Upper lobe of left lung (tissue), 4 donors: ENCODE data around the gene CSNK2A2.

Experiments used
- CTCF ChIP-seq, 6 experiments: fragments of 450-650 bp in 4 of 6; fragments of 200-600 bp in 2 of 6; sonication (generic) in 2 of 6; IDR thresholded peaks; one replicate each; pipeline ENCODE4 v1.5.1; 2016 to 2019; ENCODE audit warnings: antibody characterized with exemption in 6 of 6
- EP300 ChIP-seq, 4 donors: sonication (generic); formaldehyde crosslinking; IDR thresholded peaks; one replicate each; pipeline ENCODE4 v1.5.1; 2017; ENCODE audit warnings: antibody characterized with exemption in 4 of 4, control low read depth in 2 of 4
- POLR2AphosphoS5 ChIP-seq, 2 donors: sonication (generic); formaldehyde crosslinking; IDR thresholded peaks; one replicate each; pipeline ENCODE4 v1.5.1; 2017; ENCODE audit warnings: antibody characterized with exemption in 2 of 2

DNA sequence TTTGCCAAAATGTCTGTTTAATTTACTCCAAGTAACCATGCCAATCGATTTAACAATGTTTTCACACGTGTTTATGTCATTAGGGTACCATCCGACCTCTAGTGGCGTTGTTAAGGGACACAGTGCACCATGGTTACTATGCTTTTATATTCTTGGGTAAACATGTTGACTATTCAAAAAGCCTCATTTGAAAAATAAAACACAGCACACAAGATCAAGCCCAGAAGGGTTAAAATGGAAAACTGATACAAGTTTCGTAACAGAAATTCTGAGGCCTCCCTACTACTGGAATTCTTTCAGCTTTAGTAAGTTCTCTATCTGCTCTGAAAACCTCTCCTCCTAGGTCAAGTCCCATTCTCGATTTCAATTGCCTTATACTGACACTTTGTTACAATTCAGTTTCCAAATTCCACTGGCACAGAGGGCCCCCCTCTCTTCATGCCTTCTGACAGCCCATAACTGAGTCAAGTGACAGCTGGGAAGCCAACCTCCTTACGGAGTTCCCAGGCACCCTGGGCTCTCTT, 70.8 kb downstream of the CSNK2A2 start:
- TF ChIP-seq POLR2AphosphoS5 (IDR thresholded peaks at IDR 0.05) (no peak), CTCF (IDR thresholded peaks at IDR 0.05) (peak; percentile 23 to 37 (median 28)), EP300 (IDR thresholded peaks at IDR 0.05) (no peak)
